SH-SY5Y (cell line): Measurements from ENCODE around the gene MCHR2.

Experiments used
- GATA2 ChIP-seq: IDR thresholded peaks from 2 replicates; pipeline ENCODE4 v1.6.1; 2011; ENCODE audit warnings: mild to moderate bottlenecking, low read depth, low read length
- GATA3 ChIP-seq: IDR thresholded peaks from 2 replicates; pipeline ENCODE4 v1.6.1; 2011; ENCODE audit warnings: low read depth, mild to moderate bottlenecking, low read length, moderate library complexity

Gene MCHR2

DNA sequence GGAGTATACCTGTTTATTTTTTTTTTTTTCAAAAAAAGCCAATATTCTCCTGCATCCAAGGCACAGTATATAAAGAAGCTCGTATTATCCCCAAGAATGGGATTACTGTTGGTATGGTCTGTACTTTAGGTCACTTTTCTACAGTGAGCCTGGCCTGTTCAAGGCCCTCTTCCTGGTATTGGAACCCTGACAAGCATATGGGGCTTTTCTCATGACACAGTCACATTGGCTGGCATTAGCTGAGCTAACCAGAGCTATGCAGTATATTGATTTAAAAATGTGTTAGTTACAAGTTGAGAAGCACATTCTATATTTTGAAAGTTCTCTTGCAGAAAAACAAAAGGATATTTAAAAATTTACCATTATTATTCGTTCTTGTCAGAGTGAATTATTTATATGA, 48.0 kb downstream of the MCHR2 start:
- TF ChIP-seq GATA2 = no peak
- no peak for TF ChIP-seq GATA3

DNA sequence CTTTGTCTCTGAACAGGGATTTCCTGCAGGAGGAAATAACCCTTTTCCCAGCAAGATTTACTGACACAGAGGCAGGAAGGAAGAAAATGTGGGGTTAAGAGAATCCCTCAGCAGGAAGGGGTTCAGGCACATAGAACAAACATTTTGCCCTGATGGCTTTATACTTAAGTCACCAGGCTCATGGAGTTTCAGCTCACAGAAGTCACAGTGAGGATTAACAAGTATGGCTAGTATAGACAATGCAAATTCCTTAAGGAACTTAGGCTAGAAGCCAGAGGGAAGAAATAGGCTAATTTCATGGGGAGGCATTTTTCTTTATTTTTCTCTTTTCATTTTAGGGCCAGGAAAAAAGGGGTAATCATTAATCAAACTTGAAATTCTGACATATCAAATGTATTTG, 50.2 kb downstream of the MCHR2 start:
- TF ChIP-seq GATA2 = no peak

DNA sequence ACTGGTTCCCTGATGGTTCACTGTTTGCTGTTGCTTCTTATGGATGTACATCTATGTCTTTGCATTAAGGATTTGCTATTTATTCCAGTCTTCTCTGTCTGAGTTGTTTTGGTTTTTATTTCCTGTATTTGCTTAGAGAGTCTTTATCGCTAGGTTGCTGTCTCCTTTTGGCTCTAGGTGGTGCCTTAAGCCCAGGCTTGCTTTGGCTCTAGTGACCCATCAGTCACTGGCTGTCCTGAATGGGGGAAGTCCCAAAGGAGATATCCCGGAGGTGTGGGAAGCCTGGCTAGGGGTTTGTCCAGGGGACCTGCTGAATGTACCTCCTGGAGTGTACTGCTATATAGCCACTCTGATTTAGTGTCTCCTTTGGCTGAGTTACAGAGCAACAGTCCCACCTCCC, 53.4 kb downstream of the MCHR2 start:
- TF ChIP-seq GATA3 (no peak), GATA2 (no peak)

DNA sequence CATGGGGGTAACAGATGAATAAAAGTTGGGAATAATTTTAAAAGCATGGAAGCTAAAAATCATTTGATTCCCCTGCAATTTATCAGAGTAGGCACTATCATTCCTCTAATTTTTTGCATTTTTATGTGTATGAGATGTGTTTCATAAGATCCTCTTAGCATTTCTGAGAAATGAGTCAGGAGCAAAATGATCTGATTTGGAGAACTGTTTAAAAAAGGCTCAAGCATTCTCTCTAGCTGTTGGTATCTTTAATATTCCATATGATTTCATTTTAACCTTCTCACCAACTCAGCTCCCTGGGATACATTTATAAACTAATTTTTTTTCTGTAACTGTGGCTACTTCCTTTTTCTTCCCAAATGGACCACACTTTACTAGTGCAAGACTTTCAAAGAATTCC, 60.9 kb downstream of the MCHR2 start:
- TF ChIP-seq GATA3 (no peak), GATA2 (no peak)

DNA sequence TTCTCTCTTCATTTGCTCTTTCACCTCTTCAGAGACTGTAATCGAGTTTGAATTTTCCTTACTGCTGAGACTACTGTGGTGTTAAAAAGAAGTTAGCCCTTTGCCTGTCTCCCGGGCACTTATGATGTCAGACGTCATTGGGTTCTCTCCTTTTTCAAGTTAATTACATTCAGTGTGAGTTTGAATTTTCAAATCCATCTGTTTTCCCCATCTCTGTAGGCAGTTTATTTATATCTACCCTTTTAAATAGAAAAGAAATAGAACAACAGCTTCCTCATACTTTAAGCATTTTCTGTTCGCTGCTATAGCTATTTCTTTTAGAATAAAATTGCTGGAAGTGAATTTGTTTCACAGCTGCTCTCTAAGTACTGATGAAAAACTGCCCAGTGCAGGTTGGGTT, 81.4 kb downstream of the MCHR2 start:
- TF ChIP-seq GATA2 = no peak
- no peak for TF ChIP-seq GATA3

DNA sequence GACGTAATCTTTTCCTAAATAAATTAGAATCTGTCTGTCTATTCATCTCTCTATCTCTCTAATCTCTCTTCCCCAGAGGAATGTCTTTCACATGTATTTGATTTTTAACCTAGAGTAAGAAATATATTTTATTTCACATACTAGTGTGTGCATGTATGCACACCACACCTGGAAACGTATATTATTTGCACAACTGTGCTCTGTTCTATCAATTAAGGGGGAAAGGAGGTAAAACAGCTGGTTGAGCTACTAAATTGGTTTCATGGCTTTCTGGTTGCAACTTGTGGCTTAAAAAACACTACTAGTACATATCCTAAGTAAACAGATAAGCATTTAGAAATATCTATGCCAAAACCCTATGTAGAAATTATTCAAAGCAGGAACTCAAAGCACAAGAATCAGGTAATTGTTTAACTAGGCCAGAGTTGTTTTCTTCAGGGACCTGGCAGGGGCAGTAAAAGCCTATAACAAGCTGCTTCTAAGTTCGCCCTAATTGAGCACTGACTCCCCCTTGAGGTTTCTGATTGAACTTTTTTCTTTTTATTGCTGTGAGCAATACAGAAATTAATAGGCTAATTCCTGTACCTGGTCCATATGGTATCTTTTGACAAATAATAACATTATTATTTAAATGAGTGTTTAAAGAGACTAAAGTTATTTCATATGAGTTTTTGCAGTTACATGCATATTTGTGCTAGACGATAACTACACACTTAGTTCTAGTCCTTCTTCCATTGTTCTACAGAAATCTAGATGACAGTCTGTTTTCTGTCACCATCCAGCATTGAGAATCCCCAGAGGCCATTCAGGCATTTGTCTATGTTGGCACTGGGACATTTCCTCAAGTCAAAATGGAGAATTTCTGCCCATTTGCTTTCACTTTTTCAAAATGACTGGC, 88.6 kb downstream of the MCHR2 start:
- TF ChIP-seq GATA2 (no peak), GATA3 (no peak)

DNA sequence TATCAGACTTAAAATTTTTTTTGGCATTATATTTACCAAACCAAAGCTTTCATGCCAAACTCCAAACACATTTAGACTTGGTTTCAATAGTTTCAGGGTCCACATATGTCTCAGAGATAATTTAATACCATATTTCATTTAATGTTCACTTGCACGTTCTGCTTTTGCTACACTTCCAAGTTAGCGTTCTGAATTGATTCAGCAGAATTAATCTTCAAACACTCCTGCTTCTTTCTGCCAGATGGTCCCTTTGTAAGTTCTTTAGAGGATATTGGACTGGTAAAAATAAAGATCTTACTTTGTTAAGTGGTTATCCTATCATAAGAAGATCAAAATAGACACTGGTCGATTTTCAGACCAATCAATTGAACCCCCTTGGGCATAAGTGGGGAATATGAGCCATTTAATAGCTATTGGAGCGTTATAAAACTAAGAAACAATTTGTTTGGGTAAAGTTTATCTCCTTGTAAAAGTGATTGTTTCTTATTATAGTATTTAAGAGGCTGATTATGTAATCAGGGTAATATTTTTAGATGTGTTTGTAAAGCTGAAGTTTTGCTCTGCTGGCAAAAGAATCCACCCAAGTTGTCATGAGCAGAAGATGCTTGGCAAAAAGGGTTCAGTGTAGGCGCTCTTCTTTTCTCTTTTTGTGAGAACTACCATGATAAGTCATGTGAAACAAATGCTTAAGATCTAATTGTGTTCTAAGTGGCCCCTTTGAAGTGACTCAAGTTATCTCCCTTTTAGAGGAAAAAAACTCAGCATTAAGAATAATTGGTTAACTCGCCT, 92.2 kb downstream of the MCHR2 start:
- TF ChIP-seq GATA3 (no peak), GATA2 (no peak)

DNA sequence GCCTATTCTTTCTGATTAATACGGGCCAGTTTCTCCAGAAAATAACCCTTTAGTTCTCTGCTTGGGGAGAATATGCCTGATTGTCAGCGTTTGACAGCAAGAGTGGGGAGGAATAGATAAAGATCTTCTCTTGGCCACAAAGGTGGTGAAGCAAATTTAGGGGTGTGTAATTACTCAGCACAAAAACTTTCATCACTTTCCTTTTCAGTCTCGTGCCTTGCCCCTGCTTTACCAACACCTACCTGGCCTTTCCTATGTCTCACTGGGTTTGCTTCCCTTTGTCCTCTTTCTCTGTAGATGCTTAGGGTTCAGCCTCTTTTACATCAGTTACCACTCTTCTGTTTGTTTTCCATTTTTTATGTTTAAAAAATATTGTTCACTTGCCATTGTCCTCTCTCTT, 99.2 kb downstream of the MCHR2 start:
- TF ChIP-seq GATA2 (no peak), GATA3 (no peak)

DNA sequence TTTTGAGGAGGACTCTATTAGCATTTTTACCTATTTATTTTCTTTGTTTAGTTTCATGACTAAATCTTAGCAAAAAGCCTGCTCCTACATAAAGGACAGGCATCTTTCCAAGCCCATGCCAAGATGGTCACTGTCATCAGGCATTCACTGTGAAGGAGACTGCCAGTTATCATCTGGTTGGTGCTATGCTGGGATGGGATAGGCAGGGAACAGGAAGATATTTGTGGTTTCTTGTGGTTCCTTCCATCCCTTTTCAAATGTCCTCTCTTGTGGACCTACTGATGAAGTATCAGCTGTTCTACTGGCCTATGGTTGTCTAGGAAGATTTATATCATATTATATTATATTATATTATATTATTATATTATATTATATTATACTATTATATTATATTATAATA, 107.0 kb downstream of the MCHR2 start:
- TF ChIP-seq GATA2 = no peak

DNA sequence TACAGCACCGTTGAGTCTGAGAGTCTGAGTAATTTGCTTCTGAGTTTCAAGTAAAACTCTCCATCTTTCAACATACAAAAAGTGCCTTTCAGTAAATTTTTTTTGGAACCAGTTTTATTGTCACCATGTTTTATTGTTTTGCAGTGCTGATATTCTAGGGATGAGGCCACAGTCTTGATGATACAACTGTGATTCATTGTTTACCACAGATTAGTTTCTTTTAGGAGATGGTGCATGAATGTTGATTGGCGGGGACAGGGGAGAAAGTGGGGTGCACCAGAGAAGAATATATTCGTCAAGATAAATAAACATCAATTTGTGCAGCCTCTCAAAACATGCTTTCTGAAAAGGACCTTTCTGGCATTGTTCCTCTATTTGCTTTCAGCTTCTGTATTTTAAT, 109.0 kb downstream of the MCHR2 start:
- no peak for TF ChIP-seq GATA3
- no peak for TF ChIP-seq GATA2

DNA sequence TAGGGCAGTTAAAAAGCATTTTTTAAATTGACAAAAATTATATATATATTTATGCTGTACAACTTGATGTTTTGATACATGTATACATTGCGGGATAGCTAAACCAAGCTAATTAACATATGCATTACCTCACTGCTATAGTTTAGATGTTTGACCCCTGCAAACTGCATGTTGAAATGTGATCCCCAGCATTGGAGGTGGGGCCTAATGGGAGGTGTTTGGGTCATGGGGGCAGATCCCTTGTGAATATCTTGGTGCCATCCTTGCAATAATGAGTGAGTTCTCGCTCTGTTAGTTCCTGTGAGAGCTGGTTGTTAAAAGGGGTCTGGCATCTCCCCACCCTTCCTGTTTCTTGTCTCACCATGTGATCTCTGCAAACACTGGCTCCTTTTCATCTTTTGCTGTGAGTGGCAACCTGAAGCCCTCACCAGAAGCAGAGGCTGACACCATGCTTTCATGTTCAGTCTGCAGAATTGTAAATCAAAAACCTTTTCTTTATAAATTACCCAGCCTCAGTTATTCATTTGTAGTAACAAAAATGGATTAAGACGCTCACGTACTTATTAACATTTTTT, 111.8 kb downstream of the MCHR2 start:
- TF ChIP-seq GATA3 (no peak), GATA2 (no peak)

DNA sequence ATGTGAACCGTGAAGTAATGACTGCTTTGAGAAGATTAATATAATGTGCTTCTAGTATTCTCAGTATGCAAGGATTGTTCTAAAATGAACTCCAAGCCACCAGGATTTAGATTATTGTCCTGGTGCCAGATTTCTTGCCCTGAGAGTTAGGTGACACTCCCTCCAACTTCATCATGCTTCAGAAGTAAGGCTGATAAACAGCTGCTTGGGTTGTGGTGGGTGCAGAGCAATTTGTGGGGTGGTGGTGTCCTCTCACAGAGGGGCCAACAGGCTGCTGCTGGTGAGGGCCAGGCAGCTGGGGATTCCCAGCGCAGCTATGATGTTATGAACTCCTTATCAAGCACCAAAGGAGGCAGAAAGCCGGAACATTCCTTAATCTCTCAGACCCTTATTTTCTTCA, 114.6 kb downstream of the MCHR2 start:
- TF ChIP-seq GATA2 (no peak), GATA3 (no peak)

DNA sequence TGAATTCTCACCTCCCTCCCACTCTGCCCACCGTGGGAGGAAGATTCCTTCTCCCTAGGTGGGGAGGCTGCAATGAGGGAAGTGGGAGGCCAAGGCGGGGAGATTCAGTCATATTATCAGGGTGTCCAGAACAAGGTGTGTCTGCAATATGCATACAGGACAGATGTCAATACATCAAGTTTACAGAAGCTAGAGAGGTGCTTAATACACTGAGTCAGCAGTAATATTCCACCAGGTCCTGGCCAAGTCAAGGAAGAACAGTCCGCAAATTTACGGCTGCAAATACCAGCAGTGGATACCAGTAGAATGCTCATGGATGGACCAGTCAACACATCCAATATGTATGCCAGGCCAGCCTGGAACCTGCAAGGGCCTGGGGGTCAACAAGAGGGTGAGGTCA, 119.0 kb downstream of the MCHR2 start:
- TF ChIP-seq GATA2 (no peak), GATA3 (no peak)

DNA sequence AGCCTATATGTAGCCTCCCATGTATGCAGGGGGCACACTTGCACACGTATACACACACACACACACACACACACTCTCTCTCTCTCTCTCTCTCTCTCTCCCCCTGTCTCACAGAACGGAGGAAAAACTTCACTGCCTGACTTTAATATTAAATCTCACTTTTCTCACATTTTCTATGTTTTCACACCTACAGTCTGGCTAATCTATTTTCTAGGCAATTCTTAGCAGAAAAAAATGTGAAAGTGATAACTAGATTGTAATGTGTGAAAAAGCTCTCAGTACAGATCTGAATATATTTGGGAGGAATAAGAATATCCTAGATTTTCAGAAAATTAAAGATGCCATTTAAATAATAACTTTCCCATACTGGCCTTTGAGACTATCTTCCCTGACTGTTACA, 120.9 kb downstream of the MCHR2 start:
- TF ChIP-seq GATA2 (no peak), GATA3 (no peak)

DNA sequence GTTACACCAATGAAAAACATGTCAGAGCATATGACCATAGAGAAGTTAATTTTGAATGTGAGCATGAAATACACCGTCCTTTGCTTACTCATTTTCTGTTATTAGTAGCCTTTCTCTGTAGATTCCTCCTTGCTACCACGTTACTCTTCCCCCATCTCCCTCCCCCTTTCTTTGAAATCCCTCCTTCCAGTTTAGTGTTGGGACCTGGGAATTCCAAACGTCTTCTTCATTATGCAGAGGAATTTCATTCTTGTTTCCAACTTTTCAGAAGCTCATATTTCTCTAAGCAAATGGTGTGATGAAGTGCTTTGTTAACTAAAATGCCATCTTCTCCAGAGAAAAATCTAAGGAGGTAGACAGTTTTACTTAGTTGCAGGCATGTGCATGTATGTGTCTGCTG, 122.4 kb downstream of the MCHR2 start:
- TF ChIP-seq GATA3 = no peak
- TF ChIP-seq GATA2 = no peak
